ENCODE results near the gene P4HA1.
"Not testable (repeated sequence)": the region's sequence is repeated elsewhere in the genome, so short reads cannot be mapped to it uniquely, and the experiment has no call there.

The P4HA1 gene

DNA sequence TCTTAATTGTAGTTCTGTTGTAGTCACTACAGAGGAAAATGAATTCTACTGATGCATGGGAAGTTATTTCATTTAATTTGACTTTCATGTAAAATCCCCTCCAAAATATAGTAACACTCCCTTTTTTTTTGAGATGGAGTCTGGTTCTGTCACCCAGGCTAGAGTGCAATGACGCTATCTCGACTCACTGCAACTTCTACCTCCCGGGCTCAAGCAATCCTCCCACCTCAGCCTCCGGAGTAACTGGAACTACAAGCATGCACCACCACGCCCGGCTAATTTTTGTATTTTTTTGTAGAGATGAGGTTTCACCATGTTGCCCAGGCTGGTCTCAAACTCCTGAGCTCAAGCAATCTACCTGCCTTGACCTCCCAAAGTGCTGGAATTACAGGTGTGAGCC, 60.4 kb downstream of the P4HA1 start:
- not testable (repeated sequence) for H3K27ac ChIP-seq (ENCODE audit: low read length, poor library complexity, severe bottlenecking); H2BK120ac ChIP-seq (ENCODE audit: low read depth, low read length); H2BK12ac ChIP-seq (ENCODE audit: low read length in 2 of 2); H3K4me2 ChIP-seq (ENCODE audit: low read length, poor library complexity, severe bottlenecking); H3K18ac ChIP-seq (ENCODE audit: low read depth in 1 of 2, low read length in 2 of 2); H3K23ac ChIP-seq (ENCODE audit: low read length in 2 of 2); H3K4me1 ChIP-seq (ENCODE audit: control insufficient read depth, insufficient read depth, low read depth, low read length); H3K4me3 ChIP-seq (ENCODE audit: insufficient read depth in 1 of 2, low read depth in 1 of 2, low read length in 2 of 2); H3K4ac ChIP-seq (ENCODE audit: low read depth in 1 of 2, low read length in 2 of 2); H3K14ac ChIP-seq (ENCODE audit: low read length in 2 of 2); H2BK5ac ChIP-seq (ENCODE audit: low read depth, low read length, poor library complexity, severe bottlenecking); H2AK5ac ChIP-seq (ENCODE audit: low read length, severe bottlenecking); H2AFZ ChIP-seq (ENCODE audit: low read depth, low read length); H4K8ac ChIP-seq (ENCODE audit: low read length); H3K9me3 ChIP-seq (ENCODE audit: control insufficient read depth, low read length); H4K91ac ChIP-seq (ENCODE audit: low read length); H2BK15ac ChIP-seq (ENCODE audit: low read depth, poor library complexity, severe bottlenecking); H3K9ac ChIP-seq (ENCODE audit: low read length); H3K79me1 ChIP-seq (replicated peaks; ENCODE audit: low read length, poor library complexity, severe bottlenecking); DNase-seq; H3K27me3 ChIP-seq (ENCODE audit: control insufficient read depth in 1 of 2, insufficient read depth in 1 of 2, low read length in 2 of 2)
- H3K36me3 ChIP-seq (ENCODE audit: control insufficient read depth in 1 of 2, insufficient read depth in 2 of 2, low read depth in 1 of 2, low read length in 2 of 2) = peaks cover 10 to 51% of the 10 kb centered on the region in 2 experiments
- WGBS = 95% methylated on average over 5 of the region's 6 CpGs

DNA sequence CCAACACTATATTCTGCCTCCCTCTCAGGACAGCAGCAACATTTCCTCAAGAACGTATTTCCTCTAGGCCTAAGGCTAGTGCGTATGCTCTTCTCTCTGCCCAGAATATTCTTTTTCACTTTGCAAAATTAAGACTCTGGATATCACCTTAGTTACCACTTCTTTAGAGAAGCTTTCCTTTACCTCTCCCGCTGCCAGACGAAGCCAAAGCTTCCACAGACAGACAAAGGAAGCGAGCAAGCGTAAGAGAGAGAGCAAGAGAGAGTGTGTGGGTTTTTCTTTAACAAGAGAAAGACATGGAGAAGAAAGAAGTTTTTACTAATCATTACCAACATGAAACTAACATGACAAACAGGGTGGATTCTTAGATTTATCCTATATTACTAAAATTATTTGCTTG, 64.1 kb downstream of the P4HA1 start:
- no peak overlapping the region for H2AFZ ChIP-seq (ENCODE audit: low read depth, low read length)
- no peak overlapping the region for H4K8ac ChIP-seq (ENCODE audit: low read length)
- H3K18ac ChIP-seq (ENCODE audit: low read depth in 1 of 2, low read length in 2 of 2) = no peak overlapping the region
- H3K9ac ChIP-seq (ENCODE audit: low read length) = no peak overlapping the region
- no peak overlapping the region for H2BK15ac ChIP-seq (ENCODE audit: low read depth, poor library complexity, severe bottlenecking)
- H3K36me3 ChIP-seq (ENCODE audit: control insufficient read depth in 1 of 2, insufficient read depth in 2 of 2, low read depth in 1 of 2, low read length in 2 of 2) = peaks cover 15 to 76% of the 10 kb centered on the region in 2 experiments
- peaks cover 8% of the 10 kb centered on the region for H3K79me1 ChIP-seq (replicated peaks; ENCODE audit: low read length, poor library complexity, severe bottlenecking)
- no peak overlapping the region for H3K14ac ChIP-seq (ENCODE audit: low read length in 2 of 2)
- no peak overlapping the region for H3K27ac ChIP-seq (ENCODE audit: low read length, poor library complexity, severe bottlenecking)
- H3K27me3 ChIP-seq (ENCODE audit: control insufficient read depth in 1 of 2, insufficient read depth in 1 of 2, low read length in 2 of 2) = no peaks in the 10 kb centered on the region
- no peaks in the 10 kb centered on the region for H3K4me1 ChIP-seq (ENCODE audit: control insufficient read depth, insufficient read depth, low read depth, low read length)
- H4K91ac ChIP-seq (ENCODE audit: low read length) = no peak overlapping the region
- no peak overlapping the region for H3K23ac ChIP-seq (ENCODE audit: low read length in 2 of 2)
- H2BK120ac ChIP-seq (ENCODE audit: low read depth, low read length) = no peak overlapping the region
- no peak overlapping the region for H2AK5ac ChIP-seq (ENCODE audit: low read length, severe bottlenecking)
- H3K4me3 ChIP-seq (ENCODE audit: insufficient read depth in 1 of 2, low read depth in 1 of 2, low read length in 2 of 2) = no peak overlapping the region
- no peak overlapping the region for H2BK12ac ChIP-seq (ENCODE audit: low read length in 2 of 2)
- no peak overlapping the region for H2BK5ac ChIP-seq (ENCODE audit: low read depth, low read length, poor library complexity, severe bottlenecking)
- H3K4ac ChIP-seq (ENCODE audit: low read depth in 1 of 2, low read length in 2 of 2) = no peak overlapping the region
- no peak for DNase-seq
- no peak overlapping the region for H3K4me2 ChIP-seq (ENCODE audit: low read length, poor library complexity, severe bottlenecking)
- 87% methylated on average over 2 of the region's 6 CpGs for WGBS
- no peaks in the 10 kb centered on the region for H3K9me3 ChIP-seq (ENCODE audit: control insufficient read depth, low read length)

DNA sequence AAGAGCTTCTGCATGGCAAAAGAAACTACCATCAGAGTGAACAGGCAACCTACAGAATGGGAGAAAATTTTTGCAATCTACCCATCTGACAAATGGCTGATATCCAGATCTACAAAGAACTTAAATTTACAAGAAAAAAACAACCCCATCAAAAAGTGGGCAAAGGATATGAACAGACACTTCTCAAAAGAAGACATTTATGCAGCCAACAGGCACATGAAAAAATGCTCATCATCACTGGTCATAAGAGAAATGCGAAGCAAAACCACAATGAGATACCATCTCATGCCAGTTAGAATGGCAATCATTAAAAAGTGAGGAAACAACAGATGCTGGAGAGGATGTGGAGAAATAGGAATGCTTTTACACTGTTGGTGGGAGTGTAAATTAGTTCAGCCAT, 70.0 kb downstream of the P4HA1 start:
- H3K27me3 ChIP-seq (ENCODE audit: control insufficient read depth in 1 of 2, insufficient read depth in 1 of 2, low read length in 2 of 2); H3K9ac ChIP-seq (ENCODE audit: low read length); H4K8ac ChIP-seq (ENCODE audit: low read length); H3K9me3 ChIP-seq (ENCODE audit: control insufficient read depth, low read length); H4K91ac ChIP-seq (ENCODE audit: low read length); H2BK5ac ChIP-seq (ENCODE audit: low read depth, low read length, poor library complexity, severe bottlenecking); H2AFZ ChIP-seq (ENCODE audit: low read depth, low read length); H3K14ac ChIP-seq (ENCODE audit: low read length in 2 of 2); H2BK15ac ChIP-seq (ENCODE audit: low read depth, poor library complexity, severe bottlenecking); H3K18ac ChIP-seq (ENCODE audit: low read depth in 1 of 2, low read length in 2 of 2); H3K23ac ChIP-seq (ENCODE audit: low read length in 2 of 2); H3K4me1 ChIP-seq (ENCODE audit: control insufficient read depth, insufficient read depth, low read depth, low read length); H2BK120ac ChIP-seq (ENCODE audit: low read depth, low read length); H2AK5ac ChIP-seq (ENCODE audit: low read length, severe bottlenecking); DNase-seq; H3K4me3 ChIP-seq (ENCODE audit: insufficient read depth in 1 of 2, low read depth in 1 of 2, low read length in 2 of 2); H3K27ac ChIP-seq (ENCODE audit: low read length, poor library complexity, severe bottlenecking); H3K79me1 ChIP-seq (replicated peaks; ENCODE audit: low read length, poor library complexity, severe bottlenecking); H3K4me2 ChIP-seq (ENCODE audit: low read length, poor library complexity, severe bottlenecking); H3K4ac ChIP-seq (ENCODE audit: low read depth in 1 of 2, low read length in 2 of 2); H2BK12ac ChIP-seq (ENCODE audit: low read length in 2 of 2): not testable (repeated sequence)
- peaks cover 12 to 43% of the 10 kb centered on the region in 2 experiments for H3K36me3 ChIP-seq (ENCODE audit: control insufficient read depth in 1 of 2, insufficient read depth in 2 of 2, low read depth in 1 of 2, low read length in 2 of 2)
- WGBS = no CpG with 5 or more reads among the region's 1 CpG

DNA sequence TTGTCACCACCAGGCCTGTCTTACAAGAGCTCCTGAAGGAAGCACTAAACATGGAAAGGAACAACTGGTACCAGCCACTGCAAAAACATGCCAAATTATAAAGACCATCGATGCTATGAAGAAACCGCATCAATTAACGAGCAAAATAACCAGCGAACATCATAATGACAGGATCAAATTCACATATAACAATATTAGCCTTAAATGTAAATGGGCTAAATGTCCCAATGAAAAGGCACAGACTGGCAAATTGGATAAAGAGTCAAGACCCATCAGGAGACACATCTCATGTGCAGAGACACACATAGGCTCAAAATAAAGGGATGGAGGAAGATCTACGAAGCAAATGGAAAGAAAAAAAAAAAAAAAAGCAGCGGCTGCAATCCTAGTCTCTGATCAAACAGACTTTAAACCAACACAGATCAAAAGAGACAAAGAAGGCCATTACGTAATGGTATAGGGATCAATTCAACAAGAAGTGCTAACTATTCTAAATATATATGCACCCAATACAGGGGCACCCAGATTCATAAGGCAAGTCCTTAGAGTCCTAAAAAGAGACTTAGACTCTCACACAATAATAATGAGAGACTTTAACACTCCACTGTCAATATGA, 73.1 kb downstream of the P4HA1 start:
- WGBS = 96% methylated on average over 5 of the region's 7 CpGs
- not testable (repeated sequence) for H3K23ac ChIP-seq (ENCODE audit: low read length in 2 of 2); H3K27me3 ChIP-seq (ENCODE audit: control insufficient read depth in 1 of 2, insufficient read depth in 1 of 2, low read length in 2 of 2)

More for the DNA sequence above, 73.1 kb downstream of the P4HA1 start:
- H3K9ac ChIP-seq (ENCODE audit: low read length); H4K91ac ChIP-seq (ENCODE audit: low read length); DNase-seq; H2BK5ac ChIP-seq (ENCODE audit: low read depth, low read length, poor library complexity, severe bottlenecking); H4K8ac ChIP-seq (ENCODE audit: low read length); H3K4me3 ChIP-seq (ENCODE audit: insufficient read depth in 1 of 2, low read depth in 1 of 2, low read length in 2 of 2); H3K9me3 ChIP-seq (ENCODE audit: control insufficient read depth, low read length); H3K14ac ChIP-seq (ENCODE audit: low read length in 2 of 2); H2BK120ac ChIP-seq (ENCODE audit: low read depth, low read length); H3K18ac ChIP-seq (ENCODE audit: low read depth in 1 of 2, low read length in 2 of 2); H2AFZ ChIP-seq (ENCODE audit: low read depth, low read length); H3K4me1 ChIP-seq (ENCODE audit: control insufficient read depth, insufficient read depth, low read depth, low read length); H2AK5ac ChIP-seq (ENCODE audit: low read length, severe bottlenecking); H3K4ac ChIP-seq (ENCODE audit: low read depth in 1 of 2, low read length in 2 of 2); H2BK12ac ChIP-seq (ENCODE audit: low read length in 2 of 2); H2BK15ac ChIP-seq (ENCODE audit: low read depth, poor library complexity, severe bottlenecking); H3K4me2 ChIP-seq (ENCODE audit: low read length, poor library complexity, severe bottlenecking); H3K27ac ChIP-seq (ENCODE audit: low read length, poor library complexity, severe bottlenecking): not testable (repeated sequence)
- Histone ChIP-seq H3K79me1 (replicated peaks; ENCODE audit: low read length, poor library complexity, severe bottlenecking) (peaks cover 14% of the 10 kb centered on the region), H3K36me3 (ENCODE audit: control insufficient read depth in 1 of 2, insufficient read depth in 2 of 2, low read depth in 1 of 2, low read length in 2 of 2) (peaks cover 13 to 33% of the 10 kb centered on the region in 2 experiments)
